Measurements from ENCODE around the gene RAP1B. TPM values are rescaled to one million over a fixed set of nuclear protein-coding genes. Genes with fewer than 3 reads are reported as not detected.

RAP1B gene
- total and polyA plus RNA-seq, 2 of the 4 experiments (the other 2 are of a cell fraction), result 159 to 200 TPM

DNA sequence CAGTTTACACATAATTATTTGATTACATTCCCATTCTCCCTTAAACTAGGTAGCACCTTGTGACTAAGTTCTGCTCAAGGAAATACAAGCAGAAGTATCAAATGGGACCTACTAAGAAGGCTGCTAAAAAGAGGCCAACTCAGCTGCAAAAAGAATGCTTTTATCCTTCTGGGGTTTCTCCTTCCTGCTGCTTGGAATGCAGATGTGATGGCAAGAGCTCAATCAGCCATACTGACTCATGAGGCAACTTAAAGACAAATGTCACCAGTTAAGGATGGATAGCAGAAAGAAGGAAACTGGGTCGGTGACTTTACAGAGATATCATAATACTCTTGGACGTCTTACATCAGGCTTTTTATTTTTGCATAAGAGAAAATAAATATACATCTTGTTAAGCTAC is 38.0 kb upstream of the RAP1B start:
- TF ChIP-seq RCOR1 (IDR thresholded peaks at IDR 0.05; ENCODE audit: insufficient replicate concordance, low read length), result no peak
- WGBS, 2 experiments (ENCODE audit: extremely low coverage in 2 of 2, insufficient read length in 1 of 2), result no CpG with 5 or more reads among the region's 2 CpGs

More for the DNA sequence above, 38.0 kb upstream of the RAP1B start:
- Histone ChIP-seq H3K23ac (ENCODE audit: low read depth, low read length) (no peak overlapping the region), H2AFZ (replicated peaks; ENCODE audit: low read length, poor library complexity) (no peak overlapping the region), H2BK120ac (ENCODE audit: low read depth, low read length) (no peak overlapping the region), H3K9me3 (ENCODE audit: control insufficient read depth, insufficient read depth, low read length) (no peaks in the 10 kb centered on the region), H3K4ac (ENCODE audit: low read depth, low read length) (no peak overlapping the region), H3K9ac (ENCODE audit: low read depth, low read length) (no peak overlapping the region), H3K56ac (ENCODE audit: extremely low read depth, insufficient read depth, low read length) (no peak overlapping the region), H4K91ac (ENCODE audit: insufficient read depth, low read depth, low read length) (no peak overlapping the region), H2AK9ac (replicated peaks; ENCODE audit: low read depth, low read length, poor library complexity) (no peak overlapping the region), H4K5ac (ENCODE audit: low read depth, low read length) (no peak overlapping the region), H4K8ac (ENCODE audit: low read depth in 2 of 2, low read length in 2 of 2) (no peak overlapping the region), H3K18ac (ENCODE audit: low read depth, low read length) (no peak overlapping the region), H3K79me1 (ENCODE audit: low read depth in 1 of 2, low read length in 2 of 2) (no peaks in the 10 kb centered on the region), H3K27me3 (ENCODE audit: control insufficient read depth, insufficient read depth, low read length) (no peaks in the 10 kb centered on the region), H4K20me1 (ENCODE audit: insufficient read depth, low read length) (no peaks in the 10 kb centered on the region), H3K36me3 (ENCODE audit: control insufficient read depth, insufficient read depth, low read length) (no peaks in the 10 kb centered on the region), H3K14ac (replicated peaks; ENCODE audit: low read depth, low read length) (no peak overlapping the region; the same call in 1 of the 2 replicates), H3K4me3 (ENCODE audit: insufficient read depth, low read depth, low read length) (no peak overlapping the region), H3K4me1 (ENCODE audit: control insufficient read depth, insufficient read depth, low read length) (no peaks in the 10 kb centered on the region), H3K4me2 (ENCODE audit: low read depth, low read length) (no peak overlapping the region), H2BK20ac (ENCODE audit: low read depth, low read length) (no peak overlapping the region), H2BK15ac (ENCODE audit: low read depth, low read length) (no peak overlapping the region), H3K9me1 (ENCODE audit: insufficient read depth, low read length) (no peaks in the 10 kb centered on the region), H2AK5ac (ENCODE audit: low read depth, low read length) (no peak overlapping the region), H3K27ac (ENCODE audit: insufficient read depth, low read length) (no peak overlapping the region), H2BK5ac (ENCODE audit: low read depth, low read length, poor library complexity, severe bottlenecking) (no peak overlapping the region)
- no peak for ATAC-seq (ENCODE audit: low read depth)
- intact Hi-C loops (cut with micrococcal nuclease), result no loop called here
- no TSS peak for BruUV-seq (replicated peaks)
- ChIA-PET POLR2A (ENCODE audit: unreplicated experiment) (no interaction called here), CTCF (no interaction called here)
- in situ Hi-C loops (cut with MboI; ENCODE audit: low sequenced_read_pairs), result no loop called here
- dilution Hi-C loops (cut with HindIII; ENCODE audit: low sequenced_read_pairs, unreplicated experiment), result no loop called here
- DNase-seq, result peak; percentile 24

Data from IMR-90 (cell line).